A549 (cell line): ENCODE measurements around the gene MEPCE. TPM values are rescaled to one million over a fixed set of nuclear protein-coding genes. Genes with fewer than 3 reads are reported as not detected.

Source experiments
- ATAC-seq, 2 experiments: fragments of 200-7000 bp in 1 of 2; fragments of >200 bp in 1 of 2; cut with Nextera tagmentation in 1 of 2; cut with Tn5 transposase in 1 of 2; 3 replicates each; pipeline versions ENCODE4 v1.8.0 to v1.9.1; 2018 to 2020; ENCODE audit warnings: mild to moderate bottlenecking in 1 of 2, moderate library complexity in 1 of 2
- CTCF ChIA-PET: fragments of 300-600 bp; sonication (Branson Sonifier 250); formaldehyde crosslinking; extraction: SDS; loops from one replicate; lab custom pipeline; 2021; ENCODE audit warnings: antibody characterized with exemption, inconsistent platforms; lab: Yijun Ruan, JAX
- POLR2A ChIA-PET: fragments of 350-600 bp; formaldehyde crosslinking; extraction: SDS; loops from one replicate; lab custom pipeline; 2021; ENCODE audit warnings: antibody characterized with exemption, inconsistent platforms; lab: Yijun Ruan, JAX
- DNase-seq, 2 experiments: peaks; one replicate each; pipeline versions ENCODE4 v3.0.0 to v3.0.0-alpha.2; 2011 to 2016; ENCODE audit warnings: low read depth in 1 of 2, low spot score in 1 of 2
- FAIRE-seq: peaks from 2 replicates; lab custom pipeline; 2011; peaks lifted over from hg19 to GRCh38; lab: Jason Lieb, UNC
- H3K27ac ChIP-seq, 2 experiments: fragments of >200 bp; sonication (Bioruptor Twin); formaldehyde crosslinking; 3 replicates each; pipeline ENCODE4 v1.5.1; 2016 to 2017
- H3K4me1 ChIP-seq: fragments of >200 bp; sonication (Bioruptor Twin); formaldehyde crosslinking; 3 replicates; pipeline ENCODE4 v1.6.1; 2016
- H3K4me2 ChIP-seq: fragments of >200 bp; sonication (Bioruptor Twin); formaldehyde crosslinking; 3 replicates; pipeline ENCODE4 v1.6.1; 2016
- H3K4me3 ChIP-seq: fragments of >200 bp; sonication (Bioruptor Twin); formaldehyde crosslinking; 3 replicates; pipeline ENCODE4 v1.5.1; 2016
- H3K9me3 ChIP-seq: fragments of >200 bp; sonication (Bioruptor Twin); formaldehyde crosslinking; 3 replicates; pipeline ENCODE4 v1.6.1; 2016
- CBX2 ChIP-seq: fragments of 200-600 bp; sonication (generic); IDR thresholded peaks from 2 replicates; pipeline ENCODE4 v1.6.1; 2016; ENCODE audit warnings: low read depth, mild to moderate bottlenecking, borderline replicate concordance
- CEBPB ChIP-seq, 2 experiments: fragments of >200 bp in 1 of 2; sonication (Bioruptor Twin) in 1 of 2; formaldehyde crosslinking in 1 of 2; IDR thresholded peaks; 2 replicates each; pipeline ENCODE4 v1.6.1; 2012 to 2016
- CHD2 ChIP-seq: fragments of 150-350 bp; IDR thresholded peaks from 2 replicates; pipeline ENCODE4 v1.6.1; 2014; ENCODE audit warnings: low read length; ENCODE audit not compliant: partially characterized antibody
- EHF ChIP-seq: fragments of 250-450 bp; sonication (Bioruptor Pico); IDR thresholded peaks from 2 replicates; pipeline ENCODE4 v1.5.0; 2020; ENCODE audit warnings: mild to moderate bottlenecking
- EHMT2 ChIP-seq: fragments of 200-600 bp; sonication (generic); IDR thresholded peaks from 2 replicates; pipeline ENCODE4 v1.6.1; 2016; ENCODE audit warnings: antibody characterized with exemption, low read depth, mild to moderate bottlenecking, moderate library complexity
- ESRRA ChIP-seq: fragments of 150-350 bp; IDR thresholded peaks from 2 replicates; pipeline ENCODE4 v1.6.1; 2014; ENCODE audit warnings: mild to moderate bottlenecking, low read length, borderline replicate concordance
- FOXS1 ChIP-seq: fragments of 250-450 bp; sonication (Bioruptor Pico); IDR thresholded peaks from 2 replicates; pipeline ENCODE4 v1.5.0; 2020; ENCODE audit warnings: mild to moderate bottlenecking, moderate library complexity
- HEYL ChIP-seq: fragments of 250-450 bp; sonication (Bioruptor Pico); IDR thresholded peaks from 2 replicates; pipeline ENCODE4 v1.8.0; 2021; ENCODE audit warnings: mild to moderate bottlenecking, moderate library complexity
- JUN ChIP-seq, 2 experiments: fragments of >200 bp; sonication (Bioruptor Twin); formaldehyde crosslinking; IDR thresholded peaks; 2 replicates in 1 of 2; 3 replicates in 1 of 2; pipeline ENCODE4 v1.6.1; 2016 to 2017
- JUNB ChIP-seq: fragments of >200 bp; sonication (Bioruptor Twin); formaldehyde crosslinking; IDR thresholded peaks from 2 replicates; pipeline ENCODE4 v1.6.1; 2016
- MAZ ChIP-seq: fragments of 150-350 bp; IDR thresholded peaks from 2 replicates; pipeline ENCODE4 v1.6.1; 2014; ENCODE audit warnings: antibody characterized with exemption, low read depth, low read length, borderline replicate concordance
- NFE2L2 ChIP-seq: fragments of 150-350 bp; conservative IDR thresholded peaks from 2 replicates; pipeline ENCODE4 v1.6.1; 2014; ENCODE audit warnings: low read length
- NPAS2 ChIP-seq: fragments of 250-450 bp; sonication (Bioruptor Pico); IDR thresholded peaks from 2 replicates; pipeline ENCODE4 v1.8.0; 2022; ENCODE audit warnings: mild to moderate bottlenecking, moderate library complexity, borderline replicate concordance
- POLR2A ChIP-seq: IDR thresholded peaks from 2 replicates; pipeline ENCODE4 v1.6.1; 2012; ENCODE audit warnings: mild to moderate bottlenecking, low read length
- POLR2AphosphoS2 ChIP-seq: conservative IDR thresholded peaks from 2 replicates; pipeline ENCODE4 v1.6.1; 2012; ENCODE audit warnings: low read length, improper control_type of control experiment, inconsistent platforms
- RARB ChIP-seq: fragments of 250-450 bp; sonication (Bioruptor Pico); IDR thresholded peaks from 2 replicates; pipeline ENCODE4 v1.8.0; 2021; ENCODE audit warnings: mild to moderate bottlenecking, moderate library complexity
- RCOR1 ChIP-seq: fragments of 150-350 bp; IDR thresholded peaks from 2 replicates; pipeline ENCODE4 v1.6.1; 2014; ENCODE audit warnings: antibody characterized with exemption, low read length, low read depth
- RFX5 ChIP-seq: fragments of 450-650 bp; IDR thresholded peaks from 2 replicates; pipeline ENCODE4 v1.7.1; 2014; ENCODE audit warnings: antibody characterized with exemption, mild to moderate bottlenecking, moderate library complexity
- RNF2 ChIP-seq: fragments of 200-600 bp; sonication (generic); IDR thresholded peaks from 2 replicates; pipeline ENCODE4 v1.6.1; 2016; ENCODE audit warnings: low read depth, mild to moderate bottlenecking, antibody characterized with exemption, moderate library complexity, borderline replicate concordance
- ZFP36 ChIP-seq: fragments of 450-650 bp; IDR thresholded peaks from 2 replicates; pipeline ENCODE4 v1.6.1; 2014; ENCODE audit warnings: borderline replicate concordance; ENCODE audit not compliant: partially characterized antibody
- WGBS: methylation state at CpG from one replicate; pipeline ENCODE4 v1.1.6; 2017; ENCODE audit errors: missing lambda C conversion rate; 5-methylcytosine and 5-hydroxymethylcytosine counted together
- polyA plus RNA-seq, 4 experiments: library from polyadenylated mRNA; depleted of rRNA in 3 of 4; stranded (reverse); fragments of >200 nt; fragmentation: RNase III in 1 of 4; extraction: RNeasy Plus Mini Kit Qiagen cat#74134 plus additional on column Dnase treatment in 1 of 4; gene quantifications; 2 replicates in 3 of 4; 3 replicates in 1 of 4; pipeline ENCODE4 v1.2.3, GENCODE V29; 2011 to 2017
- TF ChIP-seq, protein P1 (sequence below): fragments of 150-350 bp; IDR thresholded peaks from 2 replicates; pipeline ENCODE4 v1.6.1; 2014; ENCODE audit warnings: low read depth, mild to moderate bottlenecking, low read length
- TF ChIP-seq, protein P2 (sequence below): IDR thresholded peaks from 2 replicates; pipeline ENCODE4 v1.6.1; 2012; ENCODE audit warnings: low read depth, borderline replicate concordance
- TF ChIP-seq, protein P3 (sequence below): fragments of 450-650 bp; IDR thresholded peaks from 2 replicates; pipeline ENCODE4 v1.6.1; 2014; ENCODE audit warnings: antibody characterized with exemption
- TF ChIP-seq, protein P4 (sequence below): fragments of >200 bp; sonication (Bioruptor Twin); formaldehyde crosslinking; IDR thresholded peaks from 3 replicates; pipeline ENCODE4 v1.6.1; 2016
- TF ChIP-seq, protein P5 (sequence below): fragments of >200 bp; sonication (Bioruptor Twin); formaldehyde crosslinking; IDR thresholded peaks from 3 replicates; pipeline ENCODE4 v1.5.1; 2016
- TF ChIP-seq, protein P6 (sequence below): fragments of 250-450 bp; sonication (Bioruptor Pico); IDR thresholded peaks from 2 replicates; pipeline ENCODE4 v1.5.0; 2021; ENCODE audit warnings: mild to moderate bottlenecking, moderate library complexity, borderline replicate concordance

The MEPCE gene
- polyA plus RNA-seq, 2 of the 4 experiments (the other 2 are of a cell fraction), result 10.0 to 38.4 TPM

DNA sequence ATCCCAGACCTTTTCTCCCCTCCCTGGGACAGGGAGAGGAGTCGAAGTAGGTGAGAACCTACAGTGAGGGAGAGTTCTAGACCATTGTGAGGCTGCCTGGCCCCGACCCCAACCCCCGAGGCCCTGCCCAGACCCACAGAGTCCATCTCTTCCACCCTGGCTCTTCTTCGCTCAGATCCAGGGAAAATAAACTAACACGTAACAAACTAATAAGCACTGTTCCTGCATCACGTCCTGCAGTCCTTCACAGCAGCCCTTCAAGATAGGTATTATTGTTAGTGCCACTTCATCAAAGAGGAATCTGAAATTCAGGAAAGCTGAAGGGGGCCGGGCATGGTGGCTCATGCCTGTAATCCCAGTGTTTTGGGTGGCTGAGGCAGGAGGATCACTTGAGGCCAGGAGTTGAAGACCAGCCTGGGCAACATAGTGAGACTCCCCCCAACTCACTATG is 34.6 kb downstream of the MEPCE start, which contains the start of gene SPACDR:
Gene SPACDR (minus strand): TSS at position 51 of the 451 bp plus-strand sequence. CDS start 235 bp downstream, outside the sequence.
- ChIA-PET CTCF (interaction anchor here (1.0 to 11.9 kb wide), 5 partner anchors 12 to 241 kb away, joined by 3 to 273 read pairs (median 56); partner anchors contain the start of genes NYAP1, POP7 and TSC22D4), POLR2A (interaction anchor here (0.6 kb wide), 1 partner anchor 155 kb away, joined by 3 read pairs; no protein-coding TSS in a partner anchor)
- Histone ChIP-seq H3K9me3 (no peaks in the 10 kb centered on the region), H3K4me3 (no peak within 1 kb of the TSS), H3K4me2 (no peak within 1 kb of the TSS), H3K4me1 (peaks cover 5% of the 10 kb centered on the region; the same call in 2 of the 3 replicates), H3K27ac (no peak within 1 kb of the TSS)
- FAIRE-seq (no peak), ATAC-seq (no peak), DNase-seq (no peak)
- TF ChIP-seq JUNB (no peak), EHF (CRISPR knock-in tag) (no peak), RARB (CRISPR knock-in tag) (no peak), RNF2 (no peak), POLR2A (no peak), MAZ (no peak), ESRRA (no peak), FOXS1 (CRISPR knock-in tag) (no peak), POLR2AphosphoS2 (no peak), ZFP36 (no peak), RFX5 (no peak)
- TF ChIP-seq, protein P1, sequence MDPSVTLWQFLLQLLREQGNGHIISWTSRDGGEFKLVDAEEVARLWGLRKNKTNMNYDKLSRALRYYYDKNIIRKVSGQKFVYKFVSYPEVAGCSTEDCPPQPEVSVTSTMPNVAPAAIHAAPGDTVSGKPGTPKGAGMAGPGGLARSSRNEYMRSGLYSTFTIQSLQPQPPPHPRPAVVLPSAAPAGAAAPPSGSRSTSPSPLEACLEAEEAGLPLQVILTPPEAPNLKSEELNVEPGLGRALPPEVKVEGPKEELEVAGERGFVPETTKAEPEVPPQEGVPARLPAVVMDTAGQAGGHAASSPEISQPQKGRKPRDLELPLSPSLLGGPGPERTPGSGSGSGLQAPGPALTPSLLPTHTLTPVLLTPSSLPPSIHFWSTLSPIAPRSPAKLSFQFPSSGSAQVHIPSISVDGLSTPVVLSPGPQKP, result no peak
- TF ChIP-seq, protein P2, sequence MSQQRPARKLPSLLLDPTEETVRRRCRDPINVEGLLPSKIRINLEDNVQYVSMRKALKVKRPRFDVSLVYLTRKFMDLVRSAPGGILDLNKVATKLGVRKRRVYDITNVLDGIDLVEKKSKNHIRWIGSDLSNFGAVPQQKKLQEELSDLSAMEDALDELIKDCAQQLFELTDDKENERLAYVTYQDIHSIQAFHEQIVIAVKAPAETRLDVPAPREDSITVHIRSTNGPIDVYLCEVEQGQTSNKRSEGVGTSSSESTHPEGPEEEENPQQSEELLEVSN, result no peak
- TF ChIP-seq, protein P3, sequence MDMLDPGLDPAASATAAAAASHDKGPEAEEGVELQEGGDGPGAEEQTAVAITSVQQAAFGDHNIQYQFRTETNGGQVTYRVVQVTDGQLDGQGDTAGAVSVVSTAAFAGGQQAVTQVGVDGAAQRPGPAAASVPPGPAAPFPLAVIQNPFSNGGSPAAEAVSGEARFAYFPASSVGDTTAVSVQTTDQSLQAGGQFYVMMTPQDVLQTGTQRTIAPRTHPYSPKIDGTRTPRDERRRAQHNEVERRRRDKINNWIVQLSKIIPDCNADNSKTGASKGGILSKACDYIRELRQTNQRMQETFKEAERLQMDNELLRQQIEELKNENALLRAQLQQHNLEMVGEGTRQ, result no peak
- TF ChIP-seq, protein P4, sequence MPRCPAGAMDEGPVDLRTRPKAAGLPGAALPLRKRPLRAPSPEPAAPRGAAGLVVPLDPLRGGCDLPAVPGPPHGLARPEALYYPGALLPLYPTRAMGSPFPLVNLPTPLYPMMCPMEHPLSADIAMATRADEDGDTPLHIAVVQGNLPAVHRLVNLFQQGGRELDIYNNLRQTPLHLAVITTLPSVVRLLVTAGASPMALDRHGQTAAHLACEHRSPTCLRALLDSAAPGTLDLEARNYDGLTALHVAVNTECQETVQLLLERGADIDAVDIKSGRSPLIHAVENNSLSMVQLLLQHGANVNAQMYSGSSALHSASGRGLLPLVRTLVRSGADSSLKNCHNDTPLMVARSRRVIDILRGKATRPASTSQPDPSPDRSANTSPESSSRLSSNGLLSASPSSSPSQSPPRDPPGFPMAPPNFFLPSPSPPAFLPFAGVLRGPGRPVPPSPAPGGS, result no peak
- WGBS, result 60% methylated on average over 7 of the region's 7 CpGs

DNA sequence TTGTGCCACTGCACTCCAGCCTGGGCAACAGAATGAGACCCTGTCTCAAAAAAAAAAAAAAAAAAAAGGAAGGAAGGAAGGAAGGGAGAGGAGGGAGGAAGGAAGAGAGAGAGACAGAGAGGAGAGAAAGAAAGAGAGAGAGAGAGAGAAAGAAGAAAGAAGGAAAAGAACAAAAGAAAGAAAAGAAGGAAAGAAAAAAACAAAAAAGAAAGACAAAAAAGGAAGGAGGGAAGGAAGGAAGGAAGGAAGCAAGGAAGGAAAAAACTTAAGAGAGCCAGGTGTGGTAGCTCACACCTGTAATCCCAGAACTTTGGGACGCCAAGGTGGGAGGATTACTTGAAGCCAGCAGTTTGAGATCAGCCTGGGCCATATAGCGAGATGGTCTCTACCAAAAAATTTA is 35.2 kb downstream of the MEPCE start:
- Histone ChIP-seq H3K4me1 (peaks cover 5% of the 10 kb centered on the region; the same call in 2 of the 3 replicates), H3K4me2 (no peak overlapping the region), H3K27ac (no peak overlapping the region), H3K9me3 (no peaks in the 10 kb centered on the region), H3K4me3 (no peak overlapping the region)
- ATAC-seq, result no peak
- POLR2A ChIA-PET, result interaction anchor here (1.0 kb wide), 1 partner anchor 36 kb away, joined by 6 read pairs; the partner anchor contains the start of genes MEPCE and ZCWPW1
- no peak for DNase-seq
- CTCF ChIA-PET, result interaction anchor here (0.8 to 11.9 kb wide), 9 partner anchors 12 to 241 kb away, joined by 3 to 273 read pairs (median 5); partner anchors contain the start of genes NYAP1, POP7 and TSC22D4
- FAIRE-seq, result no peak
- 87% methylated on average over 2 of the region's 2 CpGs for WGBS
- TF ChIP-seq RNF2, result no peak
- no peak for TF ChIP-seq CBX2
- TF ChIP-seq, protein P5, sequence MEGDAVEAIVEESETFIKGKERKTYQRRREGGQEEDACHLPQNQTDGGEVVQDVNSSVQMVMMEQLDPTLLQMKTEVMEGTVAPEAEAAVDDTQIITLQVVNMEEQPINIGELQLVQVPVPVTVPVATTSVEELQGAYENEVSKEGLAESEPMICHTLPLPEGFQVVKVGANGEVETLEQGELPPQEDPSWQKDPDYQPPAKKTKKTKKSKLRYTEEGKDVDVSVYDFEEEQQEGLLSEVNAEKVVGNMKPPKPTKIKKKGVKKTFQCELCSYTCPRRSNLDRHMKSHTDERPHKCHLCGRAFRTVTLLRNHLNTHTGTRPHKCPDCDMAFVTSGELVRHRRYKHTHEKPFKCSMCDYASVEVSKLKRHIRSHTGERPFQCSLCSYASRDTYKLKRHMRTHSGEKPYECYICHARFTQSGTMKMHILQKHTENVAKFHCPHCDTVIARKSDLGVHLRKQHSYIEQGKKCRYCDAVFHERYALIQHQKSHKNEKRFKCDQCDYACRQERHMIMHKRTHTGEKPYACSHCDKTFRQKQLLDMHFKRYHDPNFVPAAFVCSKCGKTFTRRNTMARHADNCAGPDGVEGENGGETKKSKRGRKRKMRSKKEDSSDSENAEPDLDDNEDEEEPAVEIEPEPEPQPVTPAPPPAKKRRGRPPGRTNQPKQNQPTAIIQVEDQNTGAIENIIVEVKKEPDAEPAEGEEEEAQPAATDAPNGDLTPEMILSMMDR, result no peak
- no peak for TF ChIP-seq HEYL
- TF ChIP-seq, protein P2, result no peak
- no peak for TF ChIP-seq RCOR1
- TF ChIP-seq ZFP36, result no peak
- no peak for TF ChIP-seq NFE2L2
- TF ChIP-seq EHMT2, result no peak
- TF ChIP-seq JUN (IDR thresholded peaks at IDR 0.05), result no peak
- no peak for TF ChIP-seq CHD2
- TF ChIP-seq, protein P6, sequence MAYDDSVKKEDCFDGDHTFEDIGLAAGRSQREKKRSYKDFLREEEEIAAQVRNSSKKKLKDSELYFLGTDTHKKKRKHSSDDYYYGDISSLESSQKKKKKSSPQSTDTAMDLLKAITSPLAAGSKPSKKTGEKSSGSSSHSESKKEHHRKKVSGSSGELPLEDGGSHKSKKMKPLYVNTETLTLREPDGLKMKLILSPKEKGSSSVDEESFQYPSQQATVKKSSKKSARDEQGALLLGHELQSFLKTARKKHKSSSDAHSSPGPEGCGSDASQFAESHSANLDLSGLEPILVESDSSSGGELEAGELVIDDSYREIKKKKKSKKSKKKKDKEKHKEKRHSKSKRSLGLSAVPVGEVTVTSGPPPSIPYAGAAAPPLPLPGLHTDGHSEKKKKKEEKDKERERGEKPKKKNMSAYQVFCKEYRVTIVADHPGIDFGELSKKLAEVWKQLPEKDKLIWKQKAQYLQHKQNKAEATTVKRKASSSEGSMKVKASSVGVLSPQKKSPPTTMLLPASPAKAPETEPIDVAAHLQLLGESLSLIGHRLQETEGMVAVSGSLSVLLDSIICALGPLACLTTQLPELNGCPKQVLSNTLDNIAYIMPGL (CRISPR knock-in tag), result no peak
- TF ChIP-seq, protein P4, result no peak
- no peak for TF ChIP-seq CEBPB (IDR thresholded peaks at IDR 0.05)
- TF ChIP-seq NPAS2, result no peak
